Suprapubic skin (tissue), 4 donors: ENCODE results near the gene PLXND1. TPM values are rescaled to one million over a fixed set of nuclear protein-coding genes. Genes with fewer than 3 reads are reported as not detected.

Source experiments
- DNase-seq, 2 donors: peaks; one replicate each; pipeline ENCODE4 v3.0.0-alpha.2; 2019; ENCODE audit warnings: low spot score in 2 of 2
- H3K27ac ChIP-seq: fragments of 200-600 bp; sonication (generic); one replicate; pipeline ENCODE4 v1.5.1; 2019
- H3K27me3 ChIP-seq: fragments of 200-600 bp; sonication (generic); one replicate; pipeline ENCODE4 v1.5.1; 2019
- H3K36me3 ChIP-seq: fragments of 200-600 bp; sonication (generic); one replicate; pipeline ENCODE4 v1.5.1; 2019
- H3K4me1 ChIP-seq: fragments of 200-600 bp; sonication (generic); one replicate; pipeline ENCODE4 v1.5.1; 2019
- H3K4me3 ChIP-seq: fragments of 200-600 bp; sonication (generic); one replicate; pipeline ENCODE4 v1.5.1; 2019; ENCODE audit warnings: mild to moderate bottlenecking
- H3K9me3 ChIP-seq: fragments of 200-600 bp; sonication (generic); one replicate; pipeline ENCODE4 v1.5.1; 2019
- EP300 ChIP-seq: sonication (generic); formaldehyde crosslinking; IDR thresholded peaks from one replicate; pipeline ENCODE4 v1.6.1; 2017; ENCODE audit warnings: antibody characterized with exemption
- POLR2A ChIP-seq, 2 donors: fragments of 450-650 bp; IDR thresholded peaks; one replicate each; pipeline ENCODE4 v1.6.1; 2017; ENCODE audit warnings: antibody characterized with exemption in 2 of 2, mild to moderate bottlenecking in 2 of 2, moderate library complexity in 2 of 2
- POLR2AphosphoS5 ChIP-seq, 3 donors: sonication (generic); formaldehyde crosslinking; IDR thresholded peaks; one replicate each; pipeline ENCODE4 v1.6.1; 2017; ENCODE audit warnings: antibody characterized with exemption in 3 of 3
- WGBS: methylation state at CpG from one replicate; pipeline ENCODE4 v1.1.5; 2018; 5-methylcytosine and 5-hydroxymethylcytosine counted together
- total RNA-seq, 4 donors: library from RNA; depleted of rRNA; stranded (reverse); fragments of >200 nt; gene quantifications; one replicate each; pipeline ENCODE4 v1.1.0, GENCODE V29; 2016
- TF ChIP-seq, protein P1 (sequence below), 2 donors: fragments of 200-600 bp in 1 of 2; fragments of 450-650 bp in 1 of 2; sonication (generic) in 1 of 2; IDR thresholded peaks; one replicate each; pipeline ENCODE4 v1.5.1; 2016 to 2019; ENCODE audit warnings: antibody characterized with exemption in 2 of 2, mild to moderate bottlenecking in 1 of 2, moderate library complexity in 1 of 2

The PLXND1 gene
- total RNA-seq, 4 donors from 2014 or later: 19.0 to 51.0 (median 30.8) TPM

DNA sequence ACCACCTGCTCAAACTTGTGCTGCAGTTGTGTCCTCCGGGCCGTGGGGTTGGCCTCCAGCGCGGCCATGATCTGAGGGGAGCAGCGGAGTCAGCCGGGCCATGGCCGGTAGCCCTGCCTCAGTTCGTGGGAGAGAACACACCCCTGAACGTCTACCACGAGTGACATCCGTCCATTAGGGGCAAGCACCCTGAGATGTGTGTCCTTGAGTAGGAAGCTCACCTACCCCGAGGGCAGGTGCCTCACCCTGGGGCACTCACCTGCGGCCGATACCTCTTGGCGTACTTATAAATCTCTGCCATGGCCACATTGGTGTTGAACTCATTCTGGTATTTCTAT, 50.1 kb downstream of the PLXND1 start:
- DNase-seq: no peak
- peaks cover 78% of the 10 kb centered on the region for H3K4me1 ChIP-seq
- H3K9me3 ChIP-seq: no peaks in the 10 kb centered on the region
- H3K4me3 ChIP-seq: no peak overlapping the region
- WGBS: 98% methylated on average over 12 of the region's 15 CpGs
- no peak overlapping the region for H3K27ac ChIP-seq
- peaks cover 30% of the 10 kb centered on the region for H3K36me3 ChIP-seq
- no peaks in the 10 kb centered on the region for H3K27me3 ChIP-seq
- TF ChIP-seq POLR2A (IDR thresholded peaks at IDR 0.05): no peak

DNA sequence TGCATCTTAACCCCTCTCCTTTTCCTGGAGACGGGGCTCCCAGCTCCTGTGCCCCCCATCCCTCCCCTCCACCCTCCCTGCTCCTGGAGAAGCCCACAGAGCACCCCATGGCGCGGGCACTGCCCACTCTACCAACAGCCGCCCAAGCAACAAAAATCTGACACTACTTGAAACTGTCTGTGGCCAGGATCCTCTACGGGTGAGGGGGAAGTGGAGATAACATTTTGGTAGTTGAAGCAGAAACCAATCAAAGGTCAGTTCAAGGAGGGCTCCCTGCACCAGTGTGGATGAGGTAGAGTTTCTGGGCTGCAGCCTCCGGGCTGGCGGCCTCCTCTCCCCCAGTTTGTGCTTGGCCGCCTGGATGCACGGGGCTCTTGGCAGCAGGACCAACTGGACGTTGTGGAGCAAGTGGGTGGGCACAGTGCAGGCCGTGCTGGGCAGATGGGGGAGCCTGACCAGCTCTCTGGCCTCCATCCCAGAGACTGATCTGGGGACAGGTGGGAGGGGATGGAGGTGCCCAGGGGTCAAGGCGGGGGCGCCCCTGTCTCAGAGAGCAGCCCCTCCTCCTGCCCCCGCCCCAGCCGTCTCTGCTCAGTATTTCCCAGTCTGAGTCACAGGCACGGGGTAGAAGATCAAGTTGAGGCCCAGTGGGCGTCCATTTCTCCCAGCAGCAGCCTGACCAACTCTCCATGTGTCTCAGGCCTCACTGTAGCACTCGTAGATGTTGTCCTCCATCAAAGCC, 50.7 kb downstream of the PLXND1 start:
- H3K4me3 ChIP-seq: no peak overlapping the region
- H3K4me1 ChIP-seq: peaks cover 73% of the 10 kb centered on the region
- 75% methylated on average over 8 of the region's 18 CpGs for WGBS
- H3K27ac ChIP-seq: no peak overlapping the region
- no peak for DNase-seq
- H3K36me3 ChIP-seq: peaks cover 30% of the 10 kb centered on the region
- TF ChIP-seq, protein P1, sequence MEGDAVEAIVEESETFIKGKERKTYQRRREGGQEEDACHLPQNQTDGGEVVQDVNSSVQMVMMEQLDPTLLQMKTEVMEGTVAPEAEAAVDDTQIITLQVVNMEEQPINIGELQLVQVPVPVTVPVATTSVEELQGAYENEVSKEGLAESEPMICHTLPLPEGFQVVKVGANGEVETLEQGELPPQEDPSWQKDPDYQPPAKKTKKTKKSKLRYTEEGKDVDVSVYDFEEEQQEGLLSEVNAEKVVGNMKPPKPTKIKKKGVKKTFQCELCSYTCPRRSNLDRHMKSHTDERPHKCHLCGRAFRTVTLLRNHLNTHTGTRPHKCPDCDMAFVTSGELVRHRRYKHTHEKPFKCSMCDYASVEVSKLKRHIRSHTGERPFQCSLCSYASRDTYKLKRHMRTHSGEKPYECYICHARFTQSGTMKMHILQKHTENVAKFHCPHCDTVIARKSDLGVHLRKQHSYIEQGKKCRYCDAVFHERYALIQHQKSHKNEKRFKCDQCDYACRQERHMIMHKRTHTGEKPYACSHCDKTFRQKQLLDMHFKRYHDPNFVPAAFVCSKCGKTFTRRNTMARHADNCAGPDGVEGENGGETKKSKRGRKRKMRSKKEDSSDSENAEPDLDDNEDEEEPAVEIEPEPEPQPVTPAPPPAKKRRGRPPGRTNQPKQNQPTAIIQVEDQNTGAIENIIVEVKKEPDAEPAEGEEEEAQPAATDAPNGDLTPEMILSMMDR (IDR thresholded peaks at IDR 0.05): no peak
- TF ChIP-seq POLR2A (IDR thresholded peaks at IDR 0.05) (no peak), EP300 (no peak), POLR2AphosphoS5 (IDR thresholded peaks at IDR 0.05) (no peak)
- no peaks in the 10 kb centered on the region for H3K9me3 ChIP-seq
- H3K27me3 ChIP-seq: no peaks in the 10 kb centered on the region

DNA sequence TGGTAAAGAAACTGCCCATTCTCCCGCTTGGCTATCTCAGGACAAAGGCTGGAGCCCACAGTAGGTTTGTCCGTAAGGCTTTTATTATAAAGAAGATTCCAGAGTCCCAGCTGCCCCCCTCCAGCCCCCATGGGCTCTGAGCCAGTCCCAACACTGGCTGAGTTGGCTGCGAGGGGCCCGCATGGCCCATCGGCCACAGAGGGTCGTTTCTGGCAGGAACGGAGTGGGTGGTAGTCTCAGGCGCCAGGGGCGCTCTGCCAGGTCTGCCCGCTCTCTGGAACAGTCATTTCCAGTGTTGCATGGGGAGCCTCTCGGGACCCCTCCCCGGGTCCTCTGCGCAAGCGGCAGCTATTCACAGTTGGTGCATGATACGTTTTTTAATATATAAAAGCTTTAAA, 51.3 kb downstream of the PLXND1 start:
- H3K27me3 ChIP-seq: no peaks in the 10 kb centered on the region
- DNase-seq: no peak
- H3K4me1 ChIP-seq: peaks cover 66% of the 10 kb centered on the region
- no peak overlapping the region for H3K27ac ChIP-seq
- H3K36me3 ChIP-seq: peaks cover 27% of the 10 kb centered on the region
- H3K9me3 ChIP-seq: no peaks in the 10 kb centered on the region
- H3K4me3 ChIP-seq: no peak overlapping the region
- TF ChIP-seq EP300 (no peak), POLR2A (IDR thresholded peaks at IDR 0.05) (no peak), POLR2AphosphoS5 (IDR thresholded peaks at IDR 0.05) (no peak)
- TF ChIP-seq, protein P1 (IDR thresholded peaks at IDR 0.05): no peak
- 74% methylated on average over 13 of the region's 15 CpGs for WGBS

DNA sequence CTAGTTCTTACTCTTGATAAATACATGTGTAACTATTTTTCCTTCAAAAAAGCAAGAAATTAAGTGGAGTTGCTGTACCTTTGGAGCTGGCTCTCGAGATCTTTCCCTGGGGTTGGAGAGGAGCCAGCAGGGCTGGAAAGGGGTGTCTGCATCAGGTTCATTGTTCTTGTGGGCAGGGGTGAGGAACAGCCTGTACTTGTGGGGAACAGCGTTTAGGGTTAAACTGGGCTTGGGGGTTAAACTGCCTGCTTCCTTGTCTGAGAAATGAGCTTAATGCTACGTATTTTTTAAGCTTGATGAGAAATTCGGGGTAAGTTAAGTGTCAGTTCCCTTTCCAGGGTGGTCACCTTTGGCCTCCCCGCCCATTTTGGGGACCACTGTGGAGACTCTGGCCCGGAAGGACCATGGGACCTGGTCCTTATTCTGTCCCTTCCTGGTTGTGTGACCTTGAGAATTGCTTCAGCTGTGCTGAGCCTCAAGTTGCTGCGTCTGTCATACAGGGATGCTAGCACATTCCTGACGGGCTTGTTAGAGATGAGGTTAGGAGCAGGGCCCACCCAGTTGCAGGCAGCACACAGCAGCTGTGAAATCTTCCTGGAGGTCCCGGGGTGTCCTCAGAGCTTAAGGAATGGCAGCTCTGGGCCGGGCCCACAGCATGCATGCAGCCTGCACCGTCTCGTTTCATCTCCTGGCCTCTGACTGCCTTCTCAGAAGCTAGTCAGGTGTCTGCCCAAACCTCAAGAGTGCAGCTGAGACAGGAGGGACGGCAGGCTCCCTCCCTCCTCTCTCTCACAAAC, 51.9 kb downstream of the PLXND1 start:
- WGBS: 56% methylated on average over 11 of the region's 13 CpGs
- TF ChIP-seq, protein P1 (IDR thresholded peaks at IDR 0.05): no peak
- TF ChIP-seq EP300: no peak
- TF ChIP-seq POLR2AphosphoS5 (IDR thresholded peaks at IDR 0.05): no peak
- no peak for TF ChIP-seq POLR2A (IDR thresholded peaks at IDR 0.05)
- H3K27ac ChIP-seq: no peak overlapping the region

DNA sequence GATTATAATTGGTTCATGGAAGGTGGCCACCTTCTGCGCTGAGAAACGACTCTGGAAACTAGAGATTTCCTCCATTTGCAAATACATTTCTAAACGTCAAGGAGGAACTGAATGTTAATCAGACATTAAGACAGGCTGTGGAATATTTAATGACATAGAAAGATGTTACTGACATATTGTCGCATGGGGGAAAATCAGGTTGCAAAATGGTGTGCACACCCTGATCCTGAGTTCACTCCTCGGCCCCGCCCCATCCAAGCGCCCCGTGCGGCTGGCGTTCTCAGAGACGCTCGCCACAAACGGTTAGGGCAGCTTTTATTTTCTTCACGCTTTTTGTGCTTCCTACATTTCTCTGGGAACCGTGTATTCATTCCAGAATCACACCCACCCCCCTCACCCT, 52.8 kb downstream of the PLXND1 start:
- peaks cover 52% of the 10 kb centered on the region for H3K4me1 ChIP-seq
- 38% methylated on average over 15 of the region's 15 CpGs for WGBS
- TF ChIP-seq, protein P1 (IDR thresholded peaks at IDR 0.05): no peak
- TF ChIP-seq POLR2AphosphoS5 (IDR thresholded peaks at IDR 0.05) (no peak), POLR2A (IDR thresholded peaks at IDR 0.05) (no peak), EP300 (no peak)

More for the DNA sequence above, 51.9 kb downstream of the PLXND1 start:
- peaks cover 60% of the 10 kb centered on the region for H3K4me1 ChIP-seq
- peaks cover 21% of the 10 kb centered on the region for H3K36me3 ChIP-seq
- DNase-seq: no peak
- no peaks in the 10 kb centered on the region for H3K27me3 ChIP-seq
- no peak overlapping the region for H3K4me3 ChIP-seq
- H3K9me3 ChIP-seq: no peaks in the 10 kb centered on the region

More for the DNA sequence above, 52.8 kb downstream of the PLXND1 start:
- H3K4me3 ChIP-seq: no peak overlapping the region
- no peak for DNase-seq
- no peak overlapping the region for H3K27ac ChIP-seq
- H3K27me3 ChIP-seq: no peaks in the 10 kb centered on the region
- peaks cover 19% of the 10 kb centered on the region for H3K36me3 ChIP-seq
- H3K9me3 ChIP-seq: no peaks in the 10 kb centered on the region
